KOPT-K1 (cell line): ENCODE data around the gene DLG2.
"Not testable (repeated sequence)": the region's sequence is repeated elsewhere in the genome, so short reads cannot be mapped to it uniquely, and the experiment has no call there.

Source experiments
- H3K27ac ChIP-seq: fragments of 200-600 bp; sonication (generic); 2 replicates; pipeline ENCODE4 v1.5.1; 2016; ENCODE audit warnings: antibody characterized with exemption, mild to moderate bottlenecking, low read depth, low read length; ENCODE audit not compliant: poor library complexity, severe bottlenecking
- H3K36me3 ChIP-seq: fragments of 200-600 bp; sonication (generic); 2 replicates; pipeline ENCODE4 v1.5.1; 2017; ENCODE audit warnings: antibody characterized with exemption, mild to moderate bottlenecking, low read length, moderate library complexity; ENCODE audit not compliant: insufficient read depth
- H3K9me3 ChIP-seq: fragments of 200-600 bp; sonication (generic); 2 replicates; pipeline ENCODE4 v1.5.1; 2017; ENCODE audit warnings: antibody characterized with exemption, low read length, mild to moderate bottlenecking; ENCODE audit not compliant: insufficient read depth, poor library complexity, severe bottlenecking

Gene DLG2

GRCh38 chr11:83456075-83456474 lies 2171.1 kb downstream of the DLG2 start:
- Histone ChIP-seq H3K9me3 (no peaks in the 10 kb centered on the region), H3K27ac (no peak overlapping the region), H3K36me3 (no peaks in the 10 kb centered on the region)

- no peaks in the 10 kb centered on the region for H3K36me3 ChIP-seq
- no peaks in the 10 kb centered on the region for H3K9me3 ChIP-seq
- H3K27ac ChIP-seq, result no peak overlapping the region
These were observed 2171.8 kb downstream of the DLG2 start for GRCh38 chr11:83455356-83455755.

GRCh38 chr11:83454674-83455073 lies 2172.5 kb downstream of the DLG2 start:
- no peak overlapping the region for H3K27ac ChIP-seq
- no peaks in the 10 kb centered on the region for H3K36me3 ChIP-seq
- H3K9me3 ChIP-seq, result no peaks in the 10 kb centered on the region

GRCh38 chr11:83449338-83449913 lies 2177.7 kb downstream of the DLG2 start:
- H3K36me3 ChIP-seq, result no peaks in the 10 kb centered on the region
- H3K27ac ChIP-seq, result no peak overlapping the region
- H3K9me3 ChIP-seq, result no peaks in the 10 kb centered on the region

GRCh38 chr11:83448686-83449085 lies 2178.5 kb downstream of the DLG2 start:
- H3K27ac ChIP-seq, result no peak overlapping the region
- H3K9me3 ChIP-seq, result no peaks in the 10 kb centered on the region
- H3K36me3 ChIP-seq, result no peaks in the 10 kb centered on the region

- not testable (repeated sequence) for H3K27ac ChIP-seq, H3K36me3 ChIP-seq, H3K9me3 ChIP-seq
These were observed 2183.3 kb downstream of the DLG2 start for GRCh38 chr11:83443880-83444279.

GRCh38 chr11:83441601-83442000 lies 2185.5 kb downstream of the DLG2 start:
- Histone ChIP-seq H3K9me3 (no peaks in the 10 kb centered on the region), H3K27ac (no peak overlapping the region), H3K36me3 (no peaks in the 10 kb centered on the region)

- no peaks in the 10 kb centered on the region for H3K9me3 ChIP-seq
- no peaks in the 10 kb centered on the region for H3K36me3 ChIP-seq
- H3K27ac ChIP-seq, result no peak overlapping the region
These were observed 2186.0 kb downstream of the DLG2 start for GRCh38 chr11:83441171-83441570.

- Histone ChIP-seq H3K9me3 (no peaks in the 10 kb centered on the region), H3K36me3 (no peaks in the 10 kb centered on the region), H3K27ac (no peak overlapping the region)
These were observed 2188.7 kb downstream of the DLG2 start for GRCh38 chr11:83438438-83438837.

- H3K36me3 ChIP-seq, result no peaks in the 10 kb centered on the region
- H3K9me3 ChIP-seq, result no peaks in the 10 kb centered on the region
- H3K27ac ChIP-seq, result no peak overlapping the region
These were observed 2189.2 kb downstream of the DLG2 start for GRCh38 chr11:83437939-83438338.

GRCh38 chr11:83436855-83437254 lies 2190.3 kb downstream of the DLG2 start:
- no peaks in the 10 kb centered on the region for H3K36me3 ChIP-seq
- H3K27ac ChIP-seq, result no peak overlapping the region

GRCh38 chr11:83434812-83435211 lies 2192.3 kb downstream of the DLG2 start:
- not testable (repeated sequence) for H3K27ac ChIP-seq, H3K9me3 ChIP-seq, H3K36me3 ChIP-seq

More at GRCh38 chr11:83436855-83437254, 2190.3 kb downstream of the DLG2 start:
- no peaks in the 10 kb centered on the region for H3K9me3 ChIP-seq

- Histone ChIP-seq H3K27ac (no peak overlapping the region), H3K9me3 (no peaks in the 10 kb centered on the region)
These were observed 2199.2 kb downstream of the DLG2 start for GRCh38 chr11:83427943-83428342.

GRCh38 chr11:83427501-83427900 lies 2199.6 kb downstream of the DLG2 start:
- no peaks in the 10 kb centered on the region for H3K36me3 ChIP-seq
- no peaks in the 10 kb centered on the region for H3K9me3 ChIP-seq
- H3K27ac ChIP-seq, result no peak overlapping the region

More at GRCh38 chr11:83427943-83428342, 2199.2 kb downstream of the DLG2 start:
- H3K36me3 ChIP-seq, result no peaks in the 10 kb centered on the region

GRCh38 chr11:83425137-83425466 lies 2202.0 kb downstream of the DLG2 start:
- no peak overlapping the region for H3K27ac ChIP-seq
- H3K9me3 ChIP-seq, result no peaks in the 10 kb centered on the region
- H3K36me3 ChIP-seq, result no peaks in the 10 kb centered on the region

- no peak overlapping the region for H3K27ac ChIP-seq
- H3K9me3 ChIP-seq, result no peaks in the 10 kb centered on the region
- H3K36me3 ChIP-seq, result no peaks in the 10 kb centered on the region
These were observed 2202.6 kb downstream of the DLG2 start for GRCh38 chr11:83424376-83425136.
